DOHH2 (cell line): ENCODE results near the gene FABP3.

Source experiments
- EZH2phosphoT487 ChIP-seq: fragments of 200-600 bp; sonication (generic); IDR thresholded peaks from 2 replicates; pipeline ENCODE4 v1.6.1; 2017; ENCODE audit warnings: borderline replicate concordance, mild to moderate bottlenecking, antibody characterized with exemption, low read length, moderate library complexity, mixed read lengths
- TF ChIP-seq, protein P1 (sequence below): fragments of 200-600 bp; sonication (generic); IDR thresholded peaks from one replicate; pipeline ENCODE4 v1.5.1; 2014; ENCODE audit warnings: antibody characterized with exemption, mild to moderate bottlenecking, low read depth, low read length; ENCODE audit not compliant: poor library complexity, severe bottlenecking

GRCh38 chr1:31336687-31337467, 36.0 kb downstream of the FABP3 start:
- TF ChIP-seq, protein P1, sequence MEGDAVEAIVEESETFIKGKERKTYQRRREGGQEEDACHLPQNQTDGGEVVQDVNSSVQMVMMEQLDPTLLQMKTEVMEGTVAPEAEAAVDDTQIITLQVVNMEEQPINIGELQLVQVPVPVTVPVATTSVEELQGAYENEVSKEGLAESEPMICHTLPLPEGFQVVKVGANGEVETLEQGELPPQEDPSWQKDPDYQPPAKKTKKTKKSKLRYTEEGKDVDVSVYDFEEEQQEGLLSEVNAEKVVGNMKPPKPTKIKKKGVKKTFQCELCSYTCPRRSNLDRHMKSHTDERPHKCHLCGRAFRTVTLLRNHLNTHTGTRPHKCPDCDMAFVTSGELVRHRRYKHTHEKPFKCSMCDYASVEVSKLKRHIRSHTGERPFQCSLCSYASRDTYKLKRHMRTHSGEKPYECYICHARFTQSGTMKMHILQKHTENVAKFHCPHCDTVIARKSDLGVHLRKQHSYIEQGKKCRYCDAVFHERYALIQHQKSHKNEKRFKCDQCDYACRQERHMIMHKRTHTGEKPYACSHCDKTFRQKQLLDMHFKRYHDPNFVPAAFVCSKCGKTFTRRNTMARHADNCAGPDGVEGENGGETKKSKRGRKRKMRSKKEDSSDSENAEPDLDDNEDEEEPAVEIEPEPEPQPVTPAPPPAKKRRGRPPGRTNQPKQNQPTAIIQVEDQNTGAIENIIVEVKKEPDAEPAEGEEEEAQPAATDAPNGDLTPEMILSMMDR = no peak
- no peak for TF ChIP-seq EZH2phosphoT487
